Small intestine (tissue), 16 donors: ENCODE results near the gene ARHGEF16. TPM values are rescaled to one million over a fixed set of nuclear protein-coding genes. Genes with fewer than 3 reads are reported as not detected.
A peak's percentile ranks its signal among the peaks of the same experiment; 100 is the strongest.

ENCODE experiments used
- DNase-seq, 2 donors: peaks; one replicate each; pipeline versions ENCODE4 v3.0.0 to v3.0.0-alpha.2; 2013
- FAIRE-seq: peaks from 2 replicates; lab custom pipeline; 2012; peaks lifted over from hg19 to GRCh38; lab: Jason Lieb, UNC
- H3K27ac ChIP-seq, 3 donors: one replicate each; pipeline ENCODE4 v1.5.1; 2013; ENCODE audit warnings: low read length in 2 of 3, mild to moderate bottlenecking in 2 of 3, control low read depth in 1 of 3, inconsistent platforms in 1 of 3, low read depth in 1 of 3, moderate library complexity in 1 of 3
- H3K27me3 ChIP-seq, 3 donors: one replicate each; pipeline ENCODE4 v1.6.1; 2013; ENCODE audit warnings: low read length in 3 of 3, inconsistent platforms in 1 of 3; ENCODE audit not compliant: control insufficient read depth in 3 of 3, insufficient read depth in 3 of 3
- H3K36me3 ChIP-seq, 3 donors: one replicate each; pipeline ENCODE4 v1.6.1; 2013; ENCODE audit warnings: low read length in 3 of 3, inconsistent platforms in 1 of 3, low read depth in 1 of 3, mild to moderate bottlenecking in 1 of 3, moderate library complexity in 1 of 3; ENCODE audit not compliant: control insufficient read depth in 3 of 3, insufficient read depth in 2 of 3
- H3K4me1 ChIP-seq, 3 donors: one replicate each; pipeline ENCODE4 v1.6.1; 2013; ENCODE audit warnings: low read length in 2 of 3, inconsistent platforms in 1 of 3, low read depth in 1 of 3, mild to moderate bottlenecking in 1 of 3, moderate library complexity in 1 of 3; ENCODE audit not compliant: control insufficient read depth in 3 of 3, insufficient read depth in 2 of 3
- H3K4me3 ChIP-seq, 3 donors: one replicate each; pipeline ENCODE4 v1.5.1; 2013; ENCODE audit warnings: low read length in 3 of 3, control low read depth in 1 of 3, inconsistent platforms in 1 of 3, low read depth in 1 of 3, mild to moderate bottlenecking in 1 of 3, moderate library complexity in 1 of 3
- H3K9me3 ChIP-seq, 2 donors: one replicate each; pipeline ENCODE4 v1.6.1; 2013; ENCODE audit warnings: low read depth in 1 of 2, low read length in 1 of 2; ENCODE audit not compliant: control insufficient read depth in 2 of 2, insufficient read depth in 1 of 2
- WGBS, 3 donors: extraction: QIAGEN DNeasy Blood & Tissue Kit; methylation state at CpG; one replicate each; pipeline ENCODE4 v1.1.7; 2013; 5-methylcytosine and 5-hydroxymethylcytosine counted together
- long read RNA-seq, 10 donors: transcript quantifications; one replicate each; lab custom pipeline, GENCODE V29; 2026
- polyA plus RNA-seq, 4 donors: library from polyadenylated mRNA; stranded (reverse) in 3 of 4; unstranded in 1 of 4; fragments of 200-250 nt in 3 of 4; fragments of 120-200 nt in 1 of 4; gene quantifications; one replicate each; pipeline versions ENCODE4 v1.2.1 to v1.2.3, GENCODE V29; 2013
- donor health status: healthy with polysubstance abuse.
- donor health status: control.
- donor health status: control.
- donor health status: Bipolar disorder and iron deficiency.
- donor health status: healthy.

ARHGEF16 gene
- polyA plus RNA-seq, result 100 to 1,000 TPM in 2 of 4 donors, 10 to 100 TPM in 2; 31.0 to 121 (median 83.7) TPM
- long read RNA-seq, donor 1, result 0 reads
- long read RNA-seq, donor 2, result 0 reads
- long read RNA-seq, donor 3, partial matches to known transcripts, result 0 of 1 reads
- long read RNA-seq, donor 3, other reads (novel, unspliced or antisense), result 0 of 1 reads
- long read RNA-seq, donor 4, result 0 reads
- long read RNA-seq, donor 5, partial matches to known transcripts, result 0 of 1 reads
- long read RNA-seq, donor 5, other reads (novel, unspliced or antisense), result 0 of 1 reads
- long read RNA-seq, donor 6, partial matches to known transcripts, result 5 of 5 reads
- long read RNA-seq, donor 6, other reads (novel, unspliced or antisense), result 0 of 5 reads
- long read RNA-seq, donor 7, result 0 reads
- long read RNA-seq, donor 8, result 0 reads
- long read RNA-seq, donor 9, partial matches to known transcripts, result 0 of 2 reads
- long read RNA-seq, donor 9, other reads (novel, unspliced or antisense), result 0 of 2 reads
- long read RNA-seq, donor 10, partial matches to known transcripts, result 6 of 9 reads
- long read RNA-seq, donor 10, other reads (novel, unspliced or antisense), result 0 of 9 reads

- 4 to 8% (median 5%) methylated on average over 33 to 84 of the region's 84 CpGs for WGBS, 3 donors
Observed at GRCh38 chr1:3453891-3454810, at the start of gene ARHGEF16. Gene ARHGEF16 (plus strand): TSS chr1:3454665. CDS start chr1:3463085, 8,420 bp downstream.

GRCh38 chr1:3404801-3405200 is 49.7 kb upstream of the ARHGEF16 start:
- 95% methylated on average over 23 to 27 of the region's 27 CpGs for WGBS, 3 donors
- FAIRE-seq, result no peak

More at GRCh38 chr1:3453891-3454810, at the start of gene ARHGEF16:
- Histone ChIP-seq H3K27ac (peak within 1 kb of the TSS; percentile 88 to 97 (median 88)), H3K9me3 (no peaks in the 10 kb centered on the region), H3K4me1 (peaks cover 5 to 51% (median 9%) of the 10 kb centered on the region in 3 donors), H3K4me3 (peak within 1 kb of the TSS; percentile 64 to 78 (median 64)), H3K27me3 (peaks cover 0 to 2% (median 0%) of the 10 kb centered on the region in 3 donors), H3K36me3 (peaks cover 0 to 18% (median 0%) of the 10 kb centered on the region in 3 donors)
- peak; percentile 93 to 94 for DNase-seq
- no peak for FAIRE-seq

GRCh38 chr1:3405491-3405890 is 49.0 kb upstream of the ARHGEF16 start:
- FAIRE-seq (no peak), DNase-seq (no peak)
- no peak overlapping the region for H3K4me3 ChIP-seq
- no peaks in the 10 kb centered on the region for H3K9me3 ChIP-seq
- no peaks in the 10 kb centered on the region for H3K4me1 ChIP-seq
- H3K27me3 ChIP-seq, result no peaks in the 10 kb centered on the region
- H3K36me3 ChIP-seq, result peaks cover 0 to 63% (median 6%) of the 10 kb centered on the region in 3 donors
- 91 to 97% (median 92%) methylated on average over 14 to 30 of the region's 30 CpGs for WGBS, 3 donors
- H3K27ac ChIP-seq, result no peak overlapping the region

More at GRCh38 chr1:3404801-3405200, 49.7 kb upstream of the ARHGEF16 start:
- Histone ChIP-seq H3K36me3 (peaks cover 0 to 65% (median 6%) of the 10 kb centered on the region in 3 donors), H3K27me3 (no peaks in the 10 kb centered on the region), H3K9me3 (no peaks in the 10 kb centered on the region), H3K27ac (no peak overlapping the region), H3K4me3 (no peak overlapping the region), H3K4me1 (no peaks in the 10 kb centered on the region)
- DNase-seq, result no peak

- peaks cover 0 to 65% (median 6%) of the 10 kb centered on the region in 3 donors for H3K36me3 ChIP-seq
- WGBS, 3 donors, result 88 to 91% (median 90%) methylated on average over 17 of the region's 17 CpGs
- H3K4me3 ChIP-seq, result no peak overlapping the region
- H3K4me1 ChIP-seq, result no peaks in the 10 kb centered on the region
- FAIRE-seq, result no peak
- H3K9me3 ChIP-seq, result no peaks in the 10 kb centered on the region
- DNase-seq, result no peak
- no peaks in the 10 kb centered on the region for H3K27me3 ChIP-seq
- H3K27ac ChIP-seq, result no peak overlapping the region
Observed at GRCh38 chr1:3405974-3406867, 48.2 kb upstream of the ARHGEF16 start.

GRCh38 chr1:3407021-3407420 is 47.4 kb upstream of the ARHGEF16 start:
- H3K4me1 ChIP-seq, result no peaks in the 10 kb centered on the region
- H3K36me3 ChIP-seq, result peaks cover 0 to 72% (median 6%) of the 10 kb centered on the region in 3 donors
- H3K27me3 ChIP-seq, result no peaks in the 10 kb centered on the region
- no peak overlapping the region for H3K4me3 ChIP-seq
- 91 to 95% (median 94%) methylated on average over 12 of the region's 12 CpGs for WGBS, 3 donors
- no peaks in the 10 kb centered on the region for H3K9me3 ChIP-seq
- DNase-seq (no peak), FAIRE-seq (no peak)
- no peak overlapping the region for H3K27ac ChIP-seq

GRCh38 chr1:3408751-3409266 is 45.7 kb upstream of the ARHGEF16 start:
- H3K27me3 ChIP-seq, result no peaks in the 10 kb centered on the region
- WGBS, 3 donors, result 94 to 96% (median 95%) methylated on average over 36 of the region's 36 CpGs
- H3K4me3 ChIP-seq, result no peak overlapping the region
- FAIRE-seq, result no peak
- H3K4me1 ChIP-seq, result no peaks in the 10 kb centered on the region
- H3K27ac ChIP-seq, result no peak overlapping the region
- H3K36me3 ChIP-seq, result peaks cover 0 to 64% (median 6%) of the 10 kb centered on the region in 3 donors
- no peak for DNase-seq
- no peaks in the 10 kb centered on the region for H3K9me3 ChIP-seq

- H3K4me1 ChIP-seq, result no peaks in the 10 kb centered on the region
- 81 to 90% (median 87%) methylated on average over 19 of the region's 19 CpGs for WGBS, 3 donors
- H3K27me3 ChIP-seq, result no peaks in the 10 kb centered on the region
- no peak overlapping the region for H3K4me3 ChIP-seq
- H3K9me3 ChIP-seq, result no peaks in the 10 kb centered on the region
- peaks cover 0 to 62% (median 6%) of the 10 kb centered on the region in 3 donors for H3K36me3 ChIP-seq
- FAIRE-seq (no peak), DNase-seq (no peak)
- H3K27ac ChIP-seq, result no peak overlapping the region
Observed at GRCh38 chr1:3409366-3410141, 44.9 kb upstream of the ARHGEF16 start.
